Stomach (tissue), 9 donors: ENCODE results near the gene MLLT10. TPM values are rescaled to one million over a fixed set of nuclear protein-coding genes. Genes with fewer than 3 reads are reported as not detected.

ENCODE experiments used
- DNase-seq, 2 donors: peaks; one replicate each; pipeline versions ENCODE4 v3.0.0 to v3.0.0-alpha.2; 2013 to 2019
- H3K27ac ChIP-seq, 5 donors: fragments of 200-600 bp in 4 of 5; sonication (generic) in 4 of 5; one replicate each; pipeline ENCODE4 v1.5.1; 2013 to 2019; ENCODE audit warnings: mild to moderate bottlenecking in 1 of 5, moderate library complexity in 1 of 5
- H3K27me3 ChIP-seq, 3 donors: fragments of 200-600 bp; sonication (generic); one replicate each; pipeline ENCODE4 v1.5.1; 2017 to 2019; ENCODE audit warnings: mixed run types in 1 of 3
- H3K36me3 ChIP-seq, 4 donors: fragments of 200-600 bp; sonication (generic); 1 replicate in 3 of 4; 2 replicates in 1 of 4; pipeline ENCODE4 v1.5.1; 2016 to 2019
- H3K4me1 ChIP-seq, 4 donors: fragments of 200-600 bp; sonication (generic); one replicate each; pipeline ENCODE4 v1.5.1; 2016 to 2019
- H3K4me3 ChIP-seq, 4 donors: fragments of 200-600 bp; sonication (generic) in 3 of 4; one replicate each; pipeline ENCODE4 v1.5.1; 2016 to 2019; ENCODE audit warnings: mild to moderate bottlenecking in 1 of 4
- H3K9me3 ChIP-seq, 4 donors: fragments of 200-600 bp; sonication (generic); one replicate each; pipeline ENCODE4 v1.5.1; 2016 to 2019
- EP300 ChIP-seq: sonication (generic); formaldehyde crosslinking; IDR thresholded peaks from one replicate; pipeline ENCODE4 v1.6.1; 2017; ENCODE audit warnings: antibody characterized with exemption
- POLR2A ChIP-seq, 4 donors: fragments of 450-650 bp; IDR thresholded peaks; one replicate each; pipeline ENCODE4 v1.6.1; 2016; ENCODE audit warnings: antibody characterized with exemption in 4 of 4, control low read depth in 2 of 4, mild to moderate bottlenecking in 1 of 4, moderate library complexity in 1 of 4
- POLR2AphosphoS5 ChIP-seq, 3 donors: sonication (generic); formaldehyde crosslinking; IDR thresholded peaks; one replicate each; pipeline ENCODE4 v1.6.1; 2016; ENCODE audit warnings: antibody characterized with exemption in 3 of 3
- WGBS, 5 donors: extraction: QIAGEN DNeasy Blood & Tissue Kit in 3 of 5; methylation state at CpG; one replicate each; pipeline versions ENCODE4 v1.1.5 to v1.1.7; 2013 to 2018; 5-methylcytosine and 5-hydroxymethylcytosine counted together
- intact Hi-C: fragments of 100-400 bp; cut with DNase I; formaldehyde crosslinking; loops from one replicate; pipeline ENCODE4 v1.15.1; 2023; ENCODE audit warnings: low total_unique reads
- polyA plus RNA-seq, 3 donors: library from polyadenylated mRNA; stranded (reverse); fragments of 200-250 nt; gene quantifications; one replicate each; pipeline ENCODE4 v1.2.3, GENCODE V29; 2013
- total RNA-seq, 5 donors: library from RNA; depleted of rRNA; stranded (reverse); fragments of >200 nt; gene quantifications; one replicate each; pipeline versions ENCODE4 v1.1.0 to v1.2.3, GENCODE V29; 2014 to 2016
- TF ChIP-seq, protein P1 (sequence below), 7 experiments: fragments of 450-650 bp in 4 of 7; fragments of 200-600 bp in 3 of 7; sonication (generic) in 3 of 7; IDR thresholded peaks; one replicate each; pipeline ENCODE4 v1.5.1; 2016 to 2019; ENCODE audit warnings: antibody characterized with exemption in 7 of 7, control low read depth in 2 of 7, mild to moderate bottlenecking in 1 of 7
- donor health status: healthy with polysubstance abuse.
- donor health status: Bipolar disorder and iron deficiency.
- donor health status: healthy.

MLLT10 gene
- total and polyA plus RNA-seq, 8 donors: 12.8 to 76.9 (median 23.8) TPM

DNA sequence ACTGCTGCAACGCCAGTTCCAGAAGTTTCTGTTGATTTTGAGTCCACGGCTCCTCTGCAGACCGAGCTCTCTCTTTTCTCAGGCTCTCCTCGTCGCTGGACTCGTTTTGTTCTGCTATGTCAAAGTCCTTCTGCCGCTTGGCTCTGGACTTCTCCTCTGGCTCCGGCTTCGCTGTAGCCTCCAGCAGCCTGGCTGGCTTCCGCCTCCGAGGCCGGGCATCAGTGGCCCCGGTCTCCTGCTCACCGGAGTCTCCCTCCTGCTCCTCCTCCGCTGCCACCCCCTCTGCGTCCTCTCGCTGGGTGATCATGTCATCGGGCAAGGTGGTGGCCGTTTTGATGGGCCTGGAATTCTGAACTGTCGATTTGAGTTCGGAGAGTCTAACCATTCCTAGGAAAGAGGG lies 225.2 kb downstream of the MLLT10 start:
- Histone ChIP-seq H3K27ac (no peak overlapping the region), H3K27me3 (no peaks in the 10 kb centered on the region), H3K36me3 (peaks cover 7 to 65% (median 56%) of the 10 kb centered on the region in 4 donors), H3K9me3 (no peaks in the 10 kb centered on the region), H3K4me1 (no peaks in the 10 kb centered on the region), H3K4me3 (no peak overlapping the region)
- 96 to 98% (median 97%) methylated on average over 21 of the region's 21 CpGs for WGBS, 5 donors
- intact Hi-C loops: no loop called here
- TF ChIP-seq EP300: no peak
- DNase-seq: no peak

DNA sequence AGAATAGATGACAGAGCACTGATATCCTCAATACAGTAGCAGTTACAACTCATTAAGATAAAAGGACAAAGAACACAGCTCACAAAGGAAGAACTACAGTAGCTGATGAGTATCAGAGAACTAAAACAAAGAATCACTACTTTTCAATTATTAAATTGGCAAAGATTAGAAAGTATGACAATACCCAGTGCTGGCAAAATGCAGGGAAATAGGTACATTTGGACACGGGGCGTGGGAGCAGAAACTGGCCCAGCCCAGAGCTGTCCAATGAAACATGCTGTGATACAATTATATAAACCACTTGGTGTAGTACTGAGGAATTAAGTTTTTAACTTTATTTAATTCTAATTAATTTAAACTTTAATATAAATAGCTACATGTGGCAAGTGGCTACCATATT lies 226.3 kb downstream of the MLLT10 start:
- intact Hi-C loops: no loop called here
- Histone ChIP-seq H3K36me3 (peaks cover 7 to 58% (median 53%) of the 10 kb centered on the region in 4 donors), H3K27me3 (no peaks in the 10 kb centered on the region), H3K9me3 (no peaks in the 10 kb centered on the region), H3K4me1 (no peaks in the 10 kb centered on the region), H3K4me3 (no peak overlapping the region), H3K27ac (no peak overlapping the region)
- DNase-seq: no peak
- 94 to 98% (median 97%) methylated on average over 2 of the region's 2 CpGs for WGBS, 5 donors
- TF ChIP-seq EP300: no peak
- TF ChIP-seq, protein P1, sequence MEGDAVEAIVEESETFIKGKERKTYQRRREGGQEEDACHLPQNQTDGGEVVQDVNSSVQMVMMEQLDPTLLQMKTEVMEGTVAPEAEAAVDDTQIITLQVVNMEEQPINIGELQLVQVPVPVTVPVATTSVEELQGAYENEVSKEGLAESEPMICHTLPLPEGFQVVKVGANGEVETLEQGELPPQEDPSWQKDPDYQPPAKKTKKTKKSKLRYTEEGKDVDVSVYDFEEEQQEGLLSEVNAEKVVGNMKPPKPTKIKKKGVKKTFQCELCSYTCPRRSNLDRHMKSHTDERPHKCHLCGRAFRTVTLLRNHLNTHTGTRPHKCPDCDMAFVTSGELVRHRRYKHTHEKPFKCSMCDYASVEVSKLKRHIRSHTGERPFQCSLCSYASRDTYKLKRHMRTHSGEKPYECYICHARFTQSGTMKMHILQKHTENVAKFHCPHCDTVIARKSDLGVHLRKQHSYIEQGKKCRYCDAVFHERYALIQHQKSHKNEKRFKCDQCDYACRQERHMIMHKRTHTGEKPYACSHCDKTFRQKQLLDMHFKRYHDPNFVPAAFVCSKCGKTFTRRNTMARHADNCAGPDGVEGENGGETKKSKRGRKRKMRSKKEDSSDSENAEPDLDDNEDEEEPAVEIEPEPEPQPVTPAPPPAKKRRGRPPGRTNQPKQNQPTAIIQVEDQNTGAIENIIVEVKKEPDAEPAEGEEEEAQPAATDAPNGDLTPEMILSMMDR (IDR thresholded peaks at IDR 0.05): no peak

DNA sequence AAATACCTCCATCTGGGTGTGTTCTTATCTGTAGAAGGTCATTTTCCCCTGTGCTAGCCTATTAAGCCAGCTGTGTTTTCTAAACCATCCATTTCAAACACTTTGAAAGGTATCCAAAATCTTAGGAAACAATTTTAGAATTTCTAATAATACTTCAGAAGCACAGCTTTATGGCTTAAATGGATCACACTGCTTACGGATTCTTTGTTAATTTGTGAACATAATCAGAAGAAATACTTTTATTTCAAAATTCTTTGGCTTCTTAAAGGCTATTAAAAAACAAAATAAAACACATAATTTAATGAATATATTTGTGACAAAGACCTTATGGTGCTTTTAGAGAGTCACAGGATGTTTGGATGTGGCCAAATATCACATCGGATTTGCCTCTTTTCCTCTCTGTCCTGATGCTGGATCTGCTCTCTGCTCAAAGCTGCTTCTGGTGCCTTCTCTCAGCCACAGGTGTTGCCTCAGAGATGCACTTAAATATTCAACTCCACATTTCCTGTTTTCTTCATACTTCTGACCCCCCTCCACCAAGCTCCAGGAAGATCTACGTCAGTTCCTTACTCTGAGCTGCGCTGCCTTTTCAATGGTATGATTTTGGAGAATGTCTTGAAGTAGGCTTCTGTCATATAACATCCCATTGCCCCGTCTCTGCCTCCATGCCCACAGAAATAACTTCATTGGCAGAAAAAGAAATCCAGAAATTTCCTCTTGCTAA lies 230.6 kb downstream of the MLLT10 start:
- TF ChIP-seq POLR2AphosphoS5 (IDR thresholded peaks at IDR 0.05): no peak
- TF ChIP-seq, protein P1 (IDR thresholded peaks at IDR 0.05): no peak
- no peak for TF ChIP-seq EP300
- TF ChIP-seq POLR2A (IDR thresholded peaks at IDR 0.05): no peak
- H3K9me3 ChIP-seq: no peaks in the 10 kb centered on the region
- WGBS, 5 donors: 74 to 90% (median 86%) methylated on average over 5 of the region's 5 CpGs
- H3K4me3 ChIP-seq: no peak overlapping the region
- H3K36me3 ChIP-seq: peaks cover 0 to 30% (median 20%) of the 10 kb centered on the region in 4 donors
- DNase-seq: peak in 1 of 2 donors; percentile 42
- no peaks in the 10 kb centered on the region for H3K27me3 ChIP-seq
- no peak overlapping the region for H3K27ac ChIP-seq
- intact Hi-C loops: no loop called here
- no peaks in the 10 kb centered on the region for H3K4me1 ChIP-seq

DNA sequence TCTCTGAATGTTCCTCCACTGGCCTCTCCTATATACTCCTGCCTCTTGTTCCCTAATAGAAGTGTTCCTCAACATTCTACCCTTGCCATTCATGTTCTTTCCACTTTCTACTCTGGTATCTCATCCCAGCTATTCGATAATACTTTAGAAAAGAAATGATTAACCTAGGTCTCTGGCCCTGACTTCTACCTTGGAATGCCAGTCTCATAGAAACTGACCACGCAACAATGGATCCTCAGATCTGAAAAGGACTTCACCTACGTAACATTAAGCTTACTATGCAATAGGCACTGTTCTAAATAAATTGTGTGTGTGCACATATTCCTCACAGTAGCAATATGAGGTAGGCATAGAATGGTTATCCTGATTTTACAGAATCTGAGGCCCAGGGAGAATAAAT lies 235.0 kb downstream of the MLLT10 start:
- H3K4me1 ChIP-seq: no peaks in the 10 kb centered on the region
- no peaks in the 10 kb centered on the region for H3K9me3 ChIP-seq
- TF ChIP-seq POLR2A (IDR thresholded peaks at IDR 0.05) (no peak), POLR2AphosphoS5 (IDR thresholded peaks at IDR 0.05) (no peak)
- WGBS, 5 donors: 91 to 98% (median 95%) methylated on average over 3 of the region's 3 CpGs
- H3K36me3 ChIP-seq: peaks cover 0 to 16% (median 14%) of the 10 kb centered on the region in 4 donors
- H3K27me3 ChIP-seq: no peaks in the 10 kb centered on the region
- H3K27ac ChIP-seq: no peak overlapping the region
- intact Hi-C loops: no loop called here
- H3K4me3 ChIP-seq: no peak overlapping the region
- no peak for DNase-seq

DNA sequence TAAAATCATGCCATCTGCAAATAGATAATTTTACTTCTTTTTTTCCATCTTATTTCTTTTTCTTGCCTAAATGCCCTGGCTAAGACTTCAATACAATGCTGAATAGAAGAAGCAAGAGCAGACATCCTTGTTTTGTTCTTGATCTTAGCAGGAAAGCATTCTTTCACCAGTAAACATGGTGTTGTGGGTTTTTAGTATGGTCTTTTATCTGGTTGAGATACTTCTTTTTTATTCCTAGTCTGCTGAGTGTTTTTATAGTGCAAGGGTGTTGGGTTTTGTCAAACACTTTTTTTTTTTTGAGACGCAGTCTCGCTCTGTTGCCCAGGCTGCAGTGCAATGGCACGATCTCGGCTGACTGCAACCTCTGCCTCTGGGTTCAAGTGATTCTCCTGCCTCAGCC lies 237.2 kb downstream of the MLLT10 start:
- TF ChIP-seq POLR2AphosphoS5 (IDR thresholded peaks at IDR 0.05) (no peak), POLR2A (IDR thresholded peaks at IDR 0.05) (no peak)
- TF ChIP-seq, protein P1 (IDR thresholded peaks at IDR 0.05): no peak
- Histone ChIP-seq H3K27ac (no peak overlapping the region), H3K36me3 (peaks cover 0 to under 1% (median 0%) of the 10 kb centered on the region in 4 donors), H3K27me3 (no peaks in the 10 kb centered on the region), H3K9me3 (no peaks in the 10 kb centered on the region), H3K4me3 (no peak overlapping the region), H3K4me1 (no peaks in the 10 kb centered on the region)
- WGBS, 5 donors: 91 to 96% (median 94%) methylated on average over 4 of the region's 4 CpGs
- no peak for DNase-seq
- intact Hi-C loops: no loop called here
